Epidermal melanocyte (primary cell): Measurements from ENCODE around the gene NBDY.

ENCODE experiments used
- DNase-seq: peaks from one replicate; pipeline ENCODE4 v3.0.0; 2011; ENCODE audit warnings: low spot score; ENCODE audit not compliant: insufficient read length

Gene NBDY

GRCh38 chrX:56784666-56785065 lies 55.6 kb downstream of the NBDY start:
- DNase-seq = no peak

GRCh38 chrX:56785442-56785841 lies 56.4 kb downstream of the NBDY start:
- DNase-seq = no peak

DNA sequence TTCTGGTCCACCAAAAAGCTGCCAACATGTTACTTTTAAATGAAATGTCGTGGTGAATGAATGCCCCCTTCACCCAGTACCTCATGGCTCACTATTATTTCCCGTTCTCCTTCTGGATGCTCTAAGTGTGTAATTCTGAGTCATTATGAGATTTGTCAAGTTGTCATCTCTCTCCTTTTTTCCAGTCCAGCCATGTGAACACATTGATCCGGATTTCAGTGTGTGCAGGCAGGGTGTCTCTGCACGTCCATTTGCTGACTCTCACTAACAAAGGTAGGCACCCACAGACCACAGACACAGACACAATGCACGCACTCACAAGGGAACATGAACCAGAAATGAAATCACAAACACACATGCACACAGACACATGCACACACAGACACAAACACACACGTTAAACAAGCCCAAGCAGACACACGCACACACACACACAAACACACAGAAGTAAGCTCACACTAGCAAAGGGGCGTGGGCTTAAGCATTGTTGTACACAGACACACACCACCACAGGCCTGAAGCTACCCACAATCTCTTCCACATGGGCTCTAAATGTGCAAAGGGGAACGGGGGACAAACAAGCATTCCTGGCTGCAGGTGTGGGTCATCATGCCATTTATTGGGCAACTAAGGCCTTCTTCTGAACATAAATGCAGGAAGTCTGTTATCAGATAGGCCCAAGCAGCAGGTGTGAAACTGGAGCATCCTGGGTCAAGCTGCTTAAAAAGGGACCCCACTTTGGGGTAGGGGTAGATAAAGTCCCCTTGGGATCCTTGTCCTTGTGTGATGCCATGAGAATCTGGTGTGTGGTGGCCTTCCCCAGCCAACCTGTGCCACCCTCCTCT lies 58.1 kb downstream of the NBDY start:
- no peak for DNase-seq

GRCh38 chrX:56787734-56788152 lies 58.7 kb downstream of the NBDY start:
- DNase-seq = no peak

GRCh38 chrX:56788229-56788628 lies 59.2 kb downstream of the NBDY start:
- DNase-seq = no peak

DNA sequence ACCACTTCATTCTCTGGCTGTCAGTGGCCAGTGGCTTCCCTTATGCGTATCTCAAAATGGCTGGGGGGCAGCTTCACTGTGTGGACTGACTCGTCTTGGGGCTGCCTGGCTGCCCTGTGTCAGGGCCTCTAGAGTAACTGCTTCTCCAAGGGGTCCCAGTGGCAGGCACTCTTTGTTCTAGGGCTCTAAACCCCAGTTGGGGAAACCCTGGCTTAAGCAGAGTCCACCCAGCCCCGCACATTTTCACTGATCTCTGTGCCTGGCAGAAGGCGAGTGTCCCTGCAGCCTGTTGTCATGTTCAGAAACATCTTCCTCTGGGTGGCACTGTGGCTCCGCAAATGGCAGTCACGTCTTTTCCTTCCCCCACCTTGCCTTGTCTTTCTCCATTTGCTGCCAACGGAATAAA lies 59.7 kb downstream of the NBDY start:
- no peak for DNase-seq

DNA sequence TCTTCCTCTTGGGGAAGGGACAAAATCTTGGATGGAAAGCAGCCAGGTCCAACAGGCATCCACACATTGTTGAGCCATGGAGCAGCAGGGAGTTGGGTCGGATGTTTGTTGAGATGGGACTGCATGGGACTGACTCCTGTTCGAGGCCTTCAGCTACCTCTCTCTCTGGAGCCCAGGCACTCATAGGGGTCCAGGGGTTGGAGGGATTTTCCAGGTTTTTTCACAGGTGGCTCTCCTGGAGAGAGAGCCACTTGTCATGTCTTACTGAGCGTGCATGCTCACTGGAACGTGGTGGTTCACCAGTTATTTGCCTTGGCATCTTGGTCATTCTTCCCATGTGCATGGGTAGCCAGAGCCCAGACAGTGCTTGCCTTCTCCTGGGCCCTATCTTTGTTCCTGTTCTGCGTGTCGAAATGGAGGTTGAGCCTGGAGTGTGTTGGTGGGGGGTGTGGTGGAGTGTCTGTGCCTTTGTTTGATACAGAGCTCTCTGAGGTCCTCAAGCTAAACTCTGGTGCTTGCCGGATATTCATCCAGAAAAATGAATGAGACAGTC lies 60.6 kb downstream of the NBDY start:
- no peak for DNase-seq

- DNase-seq = no peak
These were observed 61.7 kb downstream of the NBDY start for GRCh38 chrX:56790778-56791177.

GRCh38 chrX:56791456-56791855 lies 62.4 kb downstream of the NBDY start:
- no peak for DNase-seq

DNA sequence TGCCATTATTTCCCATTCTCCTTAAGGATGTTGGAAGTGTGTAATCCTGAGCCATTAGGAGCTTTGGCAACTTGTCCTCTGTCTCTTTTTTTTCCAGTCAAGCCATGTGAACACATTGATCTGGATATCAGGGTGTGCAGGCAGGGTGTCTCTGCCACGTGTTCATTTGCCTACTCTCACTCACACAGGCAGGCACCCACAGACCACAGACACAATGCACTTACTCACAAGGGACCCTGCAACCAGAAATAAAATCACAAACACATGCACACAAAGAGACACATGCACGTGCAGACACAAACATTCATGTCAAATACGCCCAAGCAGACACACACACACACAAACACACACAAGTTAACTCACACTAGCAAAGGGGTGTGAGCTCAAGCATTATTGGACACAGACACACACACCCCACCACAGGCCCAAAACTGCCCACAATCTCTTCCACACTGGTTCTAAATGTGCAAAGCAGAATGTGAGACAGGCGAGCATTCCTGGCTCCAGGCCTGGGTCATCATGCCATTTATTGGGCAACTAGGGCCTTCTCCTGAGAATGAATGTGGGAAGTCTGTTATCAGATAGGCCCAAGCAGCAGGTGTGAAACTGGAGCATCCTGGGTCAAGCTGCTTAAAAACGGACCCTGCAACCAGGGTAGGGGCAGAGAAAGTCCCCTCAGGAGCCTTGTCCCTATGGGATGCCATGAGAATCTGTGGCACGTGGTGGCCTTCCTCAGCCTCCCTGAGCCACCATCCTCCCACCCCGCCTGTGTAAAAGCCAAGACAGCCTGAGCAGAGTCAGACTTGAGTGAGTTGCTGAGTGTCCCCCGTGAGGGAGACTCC lies 63.4 kb downstream of the NBDY start:
- no peak for DNase-seq

GRCh38 chrX:56793112-56793430 lies 64.0 kb downstream of the NBDY start:
- no peak for DNase-seq

GRCh38 chrX:56793521-56794320 lies 64.7 kb downstream of the NBDY start:
- no peak for DNase-seq

GRCh38 chrX:56794404-56795230 lies 65.6 kb downstream of the NBDY start:
- DNase-seq = no peak

- DNase-seq = no peak
These were observed 66.3 kb downstream of the NBDY start for GRCh38 chrX:56795309-56795868.

DNA sequence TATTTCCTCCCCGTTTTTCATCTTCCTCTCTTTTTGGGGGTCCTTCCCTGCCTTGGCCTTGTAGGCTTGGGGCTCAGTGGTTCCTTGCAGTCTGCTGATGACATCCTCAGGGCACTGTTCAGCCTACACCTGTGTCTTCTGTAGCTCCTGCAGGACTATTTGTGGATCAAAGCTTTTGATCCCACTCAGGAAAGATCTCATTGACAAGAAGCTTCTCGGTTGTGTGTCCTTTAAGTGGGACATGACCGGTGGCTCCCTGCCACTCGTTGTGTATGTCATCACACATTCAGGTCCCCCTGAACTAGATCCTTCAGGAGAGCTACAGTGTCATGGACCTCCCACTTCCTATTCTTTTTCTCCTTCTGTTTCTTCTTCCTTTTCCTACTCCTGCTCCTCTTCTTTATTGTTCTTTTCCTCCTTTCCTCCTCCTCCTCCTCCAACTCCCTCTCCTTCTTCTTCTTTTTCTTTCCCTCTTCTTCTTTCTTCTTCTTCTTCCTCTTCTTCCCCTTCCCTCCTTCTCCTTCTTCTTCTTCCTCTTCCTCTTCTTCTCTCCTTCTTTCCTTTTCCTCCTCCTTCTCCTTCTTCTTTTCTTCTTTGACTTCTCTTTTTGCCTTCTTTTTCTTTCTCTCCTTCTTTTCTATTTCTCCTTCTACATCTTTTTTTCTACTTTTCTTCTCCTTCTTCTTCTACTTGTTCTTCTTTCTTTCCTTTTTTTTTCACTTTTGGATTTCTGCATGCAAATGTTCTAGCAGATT lies 67.8 kb downstream of the NBDY start:
- no peak for DNase-seq

DNA sequence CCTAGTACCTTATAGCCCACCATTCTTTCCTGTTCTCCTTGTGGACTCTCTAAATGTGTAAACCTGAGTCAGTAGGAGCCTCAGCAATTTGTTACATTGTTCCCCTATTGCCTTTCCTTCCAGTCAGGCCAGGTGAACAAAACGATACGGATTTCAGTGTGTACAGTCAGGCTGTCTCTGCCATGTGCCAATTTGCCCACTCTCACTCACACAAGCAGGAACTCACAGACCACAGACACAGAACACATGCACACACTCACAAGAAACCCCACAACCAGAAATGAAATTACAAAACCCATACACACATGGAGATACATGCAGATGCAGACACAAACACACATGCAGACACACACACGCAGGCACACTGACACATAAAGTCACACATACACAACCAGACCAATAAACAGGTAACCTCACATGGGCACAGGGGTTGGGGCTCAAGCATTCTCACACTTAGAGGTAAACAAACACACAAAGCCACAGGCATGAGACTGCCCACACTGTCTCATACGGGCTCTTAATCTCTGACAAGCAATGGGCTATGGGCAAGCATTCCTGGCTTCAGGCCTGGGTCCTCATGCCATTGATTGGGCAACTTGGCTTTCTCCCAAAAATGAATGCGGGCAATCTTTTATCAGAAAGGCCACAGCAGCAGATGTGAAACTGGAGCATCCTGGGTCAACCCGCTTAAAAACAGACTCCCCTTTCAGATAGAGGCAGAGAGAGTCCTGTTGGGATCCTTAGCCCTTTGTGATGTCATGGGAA lies 68.7 kb downstream of the NBDY start:
- DNase-seq = peak; percentile 24

GRCh38 chrX:56798339-56798711 lies 69.3 kb downstream of the NBDY start:
- no peak for DNase-seq

GRCh38 chrX:56798866-56799758 lies 70.1 kb downstream of the NBDY start:
- no peak for DNase-seq
